GM19193 (cell line): ENCODE results near the gene NKX1-1.

Experiments
- POLR2A ChIP-seq: IDR thresholded peaks from 4 replicates; pipeline ENCODE4 v1.6.1; 2011; ENCODE audit not compliant: insufficient read depth, insufficient read length; ENCODE audit errors: extremely low read depth

NKX1-1 gene

GRCh38 chr4:1401409-1402020 lies 4.7 kb downstream of the NKX1-1 start:
- TF ChIP-seq POLR2A: no peak

- no peak for TF ChIP-seq POLR2A
Measured at GRCh38 chr4:1400831-1401408, 5.3 kb downstream of the NKX1-1 start.

GRCh38 chr4:1400191-1400805 lies 5.9 kb downstream of the NKX1-1 start:
- TF ChIP-seq POLR2A: no peak

- TF ChIP-seq POLR2A: no peak
Measured at GRCh38 chr4:1399508-1400190, 6.6 kb downstream of the NKX1-1 start.

- no peak for TF ChIP-seq POLR2A
Measured at GRCh38 chr4:1398681-1399507, 7.3 kb downstream of the NKX1-1 start.

- no peak for TF ChIP-seq POLR2A
Measured at GRCh38 chr4:1396806-1397455, 9.3 kb downstream of the NKX1-1 start.

GRCh38 chr4:1395941-1396805 lies 10.1 kb downstream of the NKX1-1 start:
- TF ChIP-seq POLR2A: no peak

- no peak for TF ChIP-seq POLR2A
Measured at GRCh38 chr4:1393866-1394265, 12.4 kb downstream of the NKX1-1 start.

- TF ChIP-seq POLR2A: no peak
Measured at GRCh38 chr4:1385373-1386340, 20.6 kb downstream of the NKX1-1 start.

GRCh38 chr4:1384675-1385372 lies 21.4 kb downstream of the NKX1-1 start:
- no peak for TF ChIP-seq POLR2A

GRCh38 chr4:1383728-1384591 lies 22.3 kb downstream of the NKX1-1 start:
- no peak for TF ChIP-seq POLR2A
